PFSK-1 (cell line): ENCODE measurements around the gene CCR2.

Source experiments
- FOXP2 ChIP-seq: optimal IDR thresholded peaks from 2 replicates; pipeline ENCODE3; 2011; ENCODE audit warnings: borderline replicate concordance, control low read depth, inconsistent platforms; ENCODE audit not compliant: insufficient read depth; ENCODE audit errors: extremely low read length, extremely low read depth
- POLR2AphosphoS5 ChIP-seq: IDR thresholded peaks from 2 replicates; pipeline ENCODE4 v1.6.1; 2012; ENCODE audit warnings: low read depth, mild to moderate bottlenecking, control low read depth, low read length, moderate library complexity
- TAF1 ChIP-seq: IDR thresholded peaks from 2 replicates; pipeline ENCODE4 v1.6.1; 2012; ENCODE audit warnings: low read length, control low read depth, borderline replicate concordance; ENCODE audit not compliant: insufficient read depth

GRCh38 chr3:46372492-46373359 is 18.8 kb downstream of the CCR2 start:
- TF ChIP-seq TAF1, result no peak
- TF ChIP-seq POLR2AphosphoS5, result no peak
- TF ChIP-seq FOXP2, result no peak
